Muscle layer of colon (tissue), 2 donors: ENCODE data around the gene ACTN1.

Experiments
- H3K27ac ChIP-seq: one replicate; pipeline ENCODE4 v1.7.0; 2013; ENCODE audit warnings: low read depth, mild to moderate bottlenecking, low read length, moderate library complexity
- H3K27me3 ChIP-seq, 2 donors: one replicate each; pipeline ENCODE4 v1.7.0; 2013; ENCODE audit warnings: low read length in 2 of 2, mild to moderate bottlenecking in 2 of 2; ENCODE audit not compliant: insufficient read depth in 2 of 2, control insufficient read depth in 1 of 2
- H3K36me3 ChIP-seq: one replicate; pipeline ENCODE4 v1.7.0; 2013; ENCODE audit warnings: mild to moderate bottlenecking, low read length; ENCODE audit not compliant: insufficient read depth
- H3K4me1 ChIP-seq: one replicate; pipeline ENCODE4 v1.7.0; 2013; ENCODE audit warnings: mild to moderate bottlenecking, low read length; ENCODE audit not compliant: insufficient read depth
- H3K4me3 ChIP-seq, 2 donors: one replicate each; pipeline ENCODE4 v1.7.0; 2013; ENCODE audit warnings: low read length in 2 of 2, low read depth in 1 of 2, mild to moderate bottlenecking in 1 of 2, moderate library complexity in 1 of 2
- H3K9ac ChIP-seq: one replicate; pipeline ENCODE4 v1.7.0; 2013; ENCODE audit warnings: low read length
- H3K9me3 ChIP-seq: one replicate; pipeline ENCODE4 v1.7.0; 2013; ENCODE audit warnings: mild to moderate bottlenecking, low read length
- donor health status: abdominal sarcoma.
- donor health status: Adenocarcinoma of cecum.

The ACTN1 gene

DNA sequence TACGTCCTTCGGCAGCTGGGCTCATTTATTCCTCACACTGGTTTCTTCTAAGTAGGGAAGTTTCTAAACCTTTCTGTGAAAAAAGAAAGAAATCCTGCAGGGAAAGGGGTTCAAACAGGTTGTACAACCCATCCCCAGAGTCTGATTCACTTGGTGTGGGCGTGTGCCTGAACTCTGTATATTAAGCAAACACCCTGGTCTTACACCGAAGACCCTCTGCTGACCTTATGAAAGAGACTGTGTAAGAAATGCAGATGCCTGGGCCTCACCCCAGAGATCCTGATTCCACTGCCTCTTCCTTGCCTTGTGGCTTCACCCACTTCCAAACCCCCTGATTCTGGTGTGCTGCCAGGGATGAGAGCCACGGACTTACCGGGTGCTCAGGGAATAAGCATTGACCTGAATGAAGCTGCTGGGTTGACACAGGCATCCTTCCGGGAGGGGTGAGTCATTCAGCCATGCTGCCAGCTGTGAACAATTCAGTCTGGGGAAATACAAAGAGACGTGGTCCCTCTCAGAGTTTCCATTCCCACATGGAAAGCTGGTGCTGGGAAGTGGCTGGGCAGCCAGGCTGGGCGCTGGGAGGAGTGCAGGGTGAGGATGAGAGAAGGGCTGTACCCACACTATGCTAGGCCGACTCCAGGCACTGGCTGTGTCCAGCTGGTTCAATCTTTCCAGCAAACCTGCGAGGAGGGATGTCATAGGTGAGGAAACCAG lies 26.5 kb upstream of the ACTN1 start:
- no peaks in the 10 kb centered on the region for H3K9me3 ChIP-seq
- H3K27me3 ChIP-seq = no peaks in the 10 kb centered on the region
- no peaks in the 10 kb centered on the region for H3K36me3 ChIP-seq
- no peak overlapping the region for H3K9ac ChIP-seq
- H3K4me3 ChIP-seq = no peak overlapping the region
- H3K4me1 ChIP-seq = peaks cover 20% of the 10 kb centered on the region
- H3K27ac ChIP-seq = no peak overlapping the region

DNA sequence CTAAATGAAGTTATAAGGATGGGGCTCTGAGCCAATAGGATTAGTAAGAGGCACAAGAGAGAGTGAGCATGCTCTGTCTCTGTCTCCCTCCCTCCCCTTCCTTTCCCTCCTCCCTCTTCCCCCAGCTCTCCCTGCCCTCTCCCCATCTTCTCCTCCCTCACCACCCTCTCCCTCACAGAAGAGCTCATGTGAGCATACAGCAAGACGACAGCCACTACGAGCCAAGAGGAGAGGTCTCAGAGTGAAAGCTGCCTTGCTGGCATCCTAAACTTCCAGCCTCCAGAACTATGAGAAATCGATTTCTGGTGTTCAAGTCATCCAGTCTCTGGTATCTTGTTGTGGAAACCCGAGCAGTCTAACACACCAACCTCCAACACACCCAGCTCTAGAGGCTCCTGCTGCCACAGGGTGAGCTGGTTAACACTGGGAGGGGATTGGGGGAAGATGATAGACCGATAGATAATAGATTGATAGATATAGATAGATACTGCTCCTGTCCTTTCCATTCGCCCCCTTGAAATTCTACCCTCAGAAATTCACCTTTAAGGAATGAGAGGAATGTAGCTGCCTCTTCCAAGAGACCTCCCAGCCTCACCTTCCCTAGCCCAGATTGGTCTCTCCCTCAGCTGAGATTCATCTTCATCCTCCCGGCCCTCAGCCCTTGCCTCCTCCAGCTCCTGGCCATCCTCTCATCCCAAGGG lies 25.8 kb upstream of the ACTN1 start:
- no peak overlapping the region for H3K27ac ChIP-seq
- peaks cover 20% of the 10 kb centered on the region for H3K4me1 ChIP-seq
- H3K4me3 ChIP-seq = no peak overlapping the region
- no peaks in the 10 kb centered on the region for H3K27me3 ChIP-seq
- no peak overlapping the region for H3K9ac ChIP-seq
- H3K36me3 ChIP-seq = no peaks in the 10 kb centered on the region
- no peaks in the 10 kb centered on the region for H3K9me3 ChIP-seq

GRCh38 chr14:69003626-69004025 lies 24.5 kb upstream of the ACTN1 start:
- Histone ChIP-seq H3K27me3 (no peaks in the 10 kb centered on the region), H3K4me1 (peaks cover 18% of the 10 kb centered on the region), H3K9ac (no peak overlapping the region), H3K27ac (no peak overlapping the region), H3K4me3 (no peak overlapping the region), H3K9me3 (no peaks in the 10 kb centered on the region), H3K36me3 (no peaks in the 10 kb centered on the region)

GRCh38 chr14:69002069-69002468 lies 23.0 kb upstream of the ACTN1 start:
- peaks cover 16% of the 10 kb centered on the region for H3K4me1 ChIP-seq
- no peaks in the 10 kb centered on the region for H3K27me3 ChIP-seq
- no peak overlapping the region for H3K9ac ChIP-seq
- no peaks in the 10 kb centered on the region for H3K36me3 ChIP-seq
- no peak overlapping the region for H3K4me3 ChIP-seq
- no peaks in the 10 kb centered on the region for H3K9me3 ChIP-seq
- H3K27ac ChIP-seq = no peak overlapping the region

DNA sequence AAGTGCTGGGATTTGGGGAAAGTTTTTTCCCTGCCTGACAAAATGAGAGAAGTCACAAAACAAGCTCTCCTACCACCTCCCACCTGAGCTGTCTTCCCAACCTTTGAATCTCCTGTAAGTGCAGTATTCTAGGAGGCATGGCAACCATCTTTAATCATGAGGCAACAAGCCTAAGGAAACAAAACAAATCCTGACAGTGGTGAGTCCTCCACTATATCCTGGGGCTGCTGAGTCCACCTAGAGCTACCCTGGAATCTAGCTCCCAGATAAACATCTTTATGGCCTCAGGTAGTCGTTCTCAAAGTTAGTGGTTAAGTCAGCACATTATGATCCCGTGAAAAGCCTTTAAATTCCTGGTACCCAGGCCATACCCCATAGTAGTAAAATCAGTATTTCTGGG lies 22.3 kb upstream of the ACTN1 start:
- no peak overlapping the region for H3K9ac ChIP-seq
- no peak overlapping the region for H3K4me3 ChIP-seq

GRCh38 chr14:68998062-68998461 lies 19.0 kb upstream of the ACTN1 start:
- no peaks in the 10 kb centered on the region for H3K27me3 ChIP-seq
- H3K27ac ChIP-seq = no peak overlapping the region
- no peak overlapping the region for H3K9ac ChIP-seq
- no peak overlapping the region for H3K4me3 ChIP-seq
- H3K4me1 ChIP-seq = no peaks in the 10 kb centered on the region
- no peaks in the 10 kb centered on the region for H3K9me3 ChIP-seq
- H3K36me3 ChIP-seq = no peaks in the 10 kb centered on the region

More for the DNA sequence above, 22.3 kb upstream of the ACTN1 start:
- peaks cover 16% of the 10 kb centered on the region for H3K4me1 ChIP-seq
- no peak overlapping the region for H3K27ac ChIP-seq
- no peaks in the 10 kb centered on the region for H3K27me3 ChIP-seq
- no peaks in the 10 kb centered on the region for H3K36me3 ChIP-seq
- H3K9me3 ChIP-seq = no peaks in the 10 kb centered on the region

GRCh38 chr14:68995731-68996130 lies 16.6 kb upstream of the ACTN1 start:
- H3K27ac ChIP-seq = no peak overlapping the region
- no peak overlapping the region for H3K4me3 ChIP-seq
- no peaks in the 10 kb centered on the region for H3K36me3 ChIP-seq
- H3K9ac ChIP-seq = no peak overlapping the region
- H3K9me3 ChIP-seq = no peaks in the 10 kb centered on the region
- H3K4me1 ChIP-seq = no peaks in the 10 kb centered on the region
- H3K27me3 ChIP-seq = no peaks in the 10 kb centered on the region

DNA sequence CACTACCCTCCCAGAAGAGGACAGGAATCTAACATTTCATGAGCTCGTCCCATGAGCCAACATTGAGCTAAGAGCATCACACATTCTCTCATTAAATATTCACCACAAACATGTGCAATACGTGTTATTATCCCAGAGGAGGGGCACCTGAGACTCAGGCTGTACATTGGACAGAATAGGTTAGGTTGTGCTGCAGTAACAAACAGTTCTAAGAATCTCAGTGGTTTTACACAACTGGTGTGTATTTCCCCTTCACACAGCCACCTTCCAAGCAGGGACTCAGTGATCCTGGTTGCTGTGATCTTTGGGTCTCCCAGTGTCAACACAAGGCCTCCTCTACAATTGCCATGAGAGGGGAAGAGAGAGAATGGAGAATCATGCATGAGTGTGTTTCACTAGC lies 15.0 kb upstream of the ACTN1 start:
- H3K36me3 ChIP-seq = no peaks in the 10 kb centered on the region
- no peak overlapping the region for H3K27ac ChIP-seq
- H3K4me1 ChIP-seq = no peaks in the 10 kb centered on the region
- H3K9ac ChIP-seq = no peak overlapping the region
- no peak overlapping the region for H3K4me3 ChIP-seq
- H3K9me3 ChIP-seq = no peaks in the 10 kb centered on the region
- no peaks in the 10 kb centered on the region for H3K27me3 ChIP-seq

DNA sequence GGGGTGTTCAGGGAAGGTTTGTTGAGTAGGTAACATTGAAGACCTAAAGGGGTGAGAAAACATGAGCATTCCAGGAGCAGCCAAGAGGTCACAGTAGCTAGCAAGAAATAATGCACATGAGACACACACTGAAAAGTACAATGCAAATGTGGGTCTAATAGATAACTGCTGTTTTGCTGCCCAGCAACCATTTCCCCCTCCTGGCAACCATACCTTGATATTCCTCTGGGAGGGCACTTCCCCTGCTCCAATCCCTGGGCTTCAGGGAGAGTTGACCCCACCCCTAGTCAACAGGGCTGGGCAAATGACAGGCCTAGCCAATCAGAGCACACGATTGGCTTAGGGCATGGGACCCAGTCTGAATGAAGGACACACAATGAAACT lies 8.5 kb upstream of the ACTN1 start:
- no peaks in the 10 kb centered on the region for H3K27me3 ChIP-seq
- H3K36me3 ChIP-seq = no peaks in the 10 kb centered on the region
- H3K9me3 ChIP-seq = no peaks in the 10 kb centered on the region
- no peak overlapping the region for H3K27ac ChIP-seq
- no peak overlapping the region for H3K9ac ChIP-seq
- no peak overlapping the region for H3K4me3 ChIP-seq
- peaks cover 15% of the 10 kb centered on the region for H3K4me1 ChIP-seq

GRCh38 chr14:68986926-68987652 lies 8.0 kb upstream of the ACTN1 start:
- peaks cover 17% of the 10 kb centered on the region for H3K4me1 ChIP-seq

GRCh38 chr14:68986225-68986624 lies 7.1 kb upstream of the ACTN1 start:
- Histone ChIP-seq H3K9ac (no peak overlapping the region), H3K36me3 (no peaks in the 10 kb centered on the region), H3K9me3 (no peaks in the 10 kb centered on the region), H3K27ac (no peak overlapping the region), H3K4me3 (no peak overlapping the region), H3K27me3 (no peaks in the 10 kb centered on the region), H3K4me1 (peaks cover 25% of the 10 kb centered on the region)

More at GRCh38 chr14:68986926-68987652, 8.0 kb upstream of the ACTN1 start:
- Histone ChIP-seq H3K27me3 (no peaks in the 10 kb centered on the region), H3K36me3 (no peaks in the 10 kb centered on the region), H3K9ac (no peak overlapping the region), H3K9me3 (no peaks in the 10 kb centered on the region), H3K27ac (no peak overlapping the region), H3K4me3 (no peak overlapping the region)
